ENCODE results near the gene PAFAH2. TPM values are rescaled to one million over a fixed set of nuclear protein-coding genes. Genes with fewer than 3 reads are reported as not detected.

PAFAH2 gene
- total and polyA plus RNA-seq, 3 experiments from 2014 or later = 11.8 to 28.6 (median 12.1) TPM

DNA sequence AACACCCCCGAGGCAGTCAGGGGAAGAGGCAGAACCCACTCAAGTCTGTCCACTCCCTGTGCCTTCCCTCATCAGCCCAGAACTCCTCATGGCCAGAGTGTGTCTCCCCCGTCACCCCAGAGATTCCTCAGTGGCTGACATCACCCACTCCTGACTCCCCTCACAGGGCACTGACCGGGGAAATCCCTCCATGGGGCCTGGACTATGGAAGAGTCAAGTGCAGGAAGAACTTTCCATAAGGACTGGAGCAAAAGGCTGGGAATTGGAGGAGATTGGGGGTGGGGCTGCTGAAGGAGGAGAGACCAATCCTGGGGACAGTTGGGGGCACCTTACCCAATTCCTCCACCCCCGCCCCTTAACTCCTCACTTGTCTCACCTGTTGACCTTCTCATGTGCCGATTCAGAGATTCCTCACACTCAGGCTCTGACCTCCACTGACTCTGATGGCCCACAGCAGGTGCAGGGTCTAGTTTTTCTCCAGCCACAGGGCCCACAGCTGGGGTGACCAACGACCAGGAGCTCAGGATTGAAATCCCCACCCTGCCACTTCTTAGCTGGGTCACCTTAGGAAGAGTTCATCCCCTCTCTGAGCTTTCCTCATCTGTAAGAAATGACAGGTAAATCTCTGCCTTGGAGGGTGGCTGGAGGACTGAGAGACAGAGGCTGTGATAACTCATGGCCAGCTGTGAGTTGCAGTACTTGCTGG lies 23.2 kb upstream of the PAFAH2 start:
- POLR2A ChIA-PET = no interaction called here
- H3K27me3 Mint-ChIP-seq = peaks cover 0 to 4% of the 10 kb centered on the region in 2 donors
- no peak overlapping the region for H3K27ac ChIP-seq (ENCODE audit: low read depth, low read length)

DNA sequence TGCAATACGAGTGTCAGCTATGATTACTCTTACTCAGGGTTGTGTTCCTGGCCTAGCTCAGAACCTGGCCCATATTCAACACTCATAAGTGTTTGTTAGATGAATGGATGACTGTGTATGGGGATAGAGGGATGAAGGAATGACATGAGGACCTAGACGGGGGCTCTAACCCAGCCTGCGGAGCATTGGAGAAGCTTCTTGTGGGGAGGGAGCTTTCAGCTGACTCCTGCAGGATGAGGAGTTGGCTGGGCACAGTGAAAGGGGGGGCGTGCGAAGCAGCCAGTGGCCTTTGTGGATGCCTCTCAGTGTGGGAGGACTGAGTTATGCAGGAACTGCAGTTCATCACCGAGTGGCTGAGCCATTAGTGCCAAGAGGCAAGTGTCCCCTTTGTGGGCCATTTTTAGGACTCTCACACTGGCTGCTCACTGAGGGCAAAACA lies 22.5 kb upstream of the PAFAH2 start:
- Mint-ChIP-seq H3K36me3 (no peaks in the 10 kb centered on the region), H3K9me3 (no peaks in the 10 kb centered on the region), H3K27me3 (peaks cover 0 to 4% of the 10 kb centered on the region in 2 donors), H3K27ac (peak overlapping the region in 2 of 8 donors; percentile 48 to 73), H3K4me3 (no peak overlapping the region), H3K4me1 (peaks cover 0 to 6% (median 5%) of the 10 kb centered on the region in 3 donors)
- Histone ChIP-seq H3K4me3 (ENCODE audit: low read length) (no peak overlapping the region), H3K27ac (ENCODE audit: low read depth, low read length) (no peak overlapping the region), H3K4me1 (ENCODE audit: insufficient read depth, low read length) (no peaks in the 10 kb centered on the region), H3K36me3 (ENCODE audit: insufficient read depth, low read length) (no peaks in the 10 kb centered on the region), H3K9me3 (ENCODE audit: low read length) (no peaks in the 10 kb centered on the region), H3K27me3 (ENCODE audit: insufficient read depth, low read length, poor library complexity, severe bottlenecking) (no peaks in the 10 kb centered on the region)
- DNase-seq = no peak
- ChIA-PET POLR2A (no interaction called here), CTCF (interaction anchor here (1.1 kb wide), 1 partner anchor 16 kb away, joined by 8 read pairs; no protein-coding TSS in a partner anchor)

More for the DNA sequence above, 23.2 kb upstream of the PAFAH2 start:
- DNase-seq = no peak
- Histone ChIP-seq H3K27me3 (ENCODE audit: insufficient read depth, low read length, poor library complexity, severe bottlenecking) (no peaks in the 10 kb centered on the region), H3K36me3 (ENCODE audit: insufficient read depth, low read length) (no peaks in the 10 kb centered on the region), H3K9me3 (ENCODE audit: low read length) (no peaks in the 10 kb centered on the region), H3K4me3 (ENCODE audit: low read length) (no peak overlapping the region), H3K4me1 (ENCODE audit: insufficient read depth, low read length) (no peaks in the 10 kb centered on the region)
- CTCF ChIA-PET = interaction anchor here (2.1 kb wide), 1 partner anchor 23 kb away, joined by 6 read pairs; the partner anchor contains the start of gene PAFAH2
- Mint-ChIP-seq H3K36me3 (no peaks in the 10 kb centered on the region), H3K27ac (no peak overlapping the region), H3K4me1 (peaks cover 0 to 6% (median 5%) of the 10 kb centered on the region in 3 donors), H3K9me3 (no peaks in the 10 kb centered on the region), H3K4me3 (no peak overlapping the region)

DNA sequence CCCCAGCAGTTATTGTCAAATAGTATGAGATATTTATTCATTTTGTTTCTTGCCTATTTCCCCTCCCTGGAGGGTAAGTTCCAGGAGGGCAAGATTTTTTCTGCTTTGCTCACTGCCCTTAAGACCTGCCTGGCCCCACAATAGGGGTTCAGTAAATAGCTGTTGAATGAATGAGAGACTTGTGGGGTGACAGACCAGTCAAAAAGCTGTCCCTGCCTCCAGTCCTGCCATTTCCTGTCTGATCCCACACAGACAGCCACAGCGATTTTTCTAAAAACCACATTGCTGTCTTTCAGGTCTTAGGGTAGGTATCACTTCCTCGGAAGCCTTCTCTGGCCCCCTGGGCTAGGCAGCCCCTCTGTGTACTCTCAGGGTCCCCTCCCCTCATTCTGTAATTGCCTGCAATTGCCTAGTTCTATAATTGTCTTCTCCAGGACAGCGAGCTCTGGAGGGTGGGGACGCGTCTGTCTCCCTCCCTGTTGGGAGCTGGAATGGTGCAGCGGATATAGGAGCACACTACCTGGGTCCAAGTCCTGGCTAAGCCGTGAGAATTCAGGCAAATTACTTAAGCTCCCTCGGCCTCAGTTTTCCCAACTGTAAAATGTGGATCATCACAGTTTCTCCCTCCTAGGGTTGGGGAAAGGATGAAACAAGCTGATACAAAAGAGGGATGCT lies 21.9 kb upstream of the PAFAH2 start:
- ChIA-PET CTCF (interaction anchor here (1.1 kb wide), 1 partner anchor 17 kb away, joined by 8 read pairs; no protein-coding TSS in a partner anchor), POLR2A (no interaction called here)
- Mint-ChIP-seq H3K4me1 (peaks cover 0 to 6% (median 5%) of the 10 kb centered on the region in 3 donors), H3K27me3 (peaks cover 0 to 4% of the 10 kb centered on the region in 2 donors), H3K36me3 (no peaks in the 10 kb centered on the region), H3K27ac (peak overlapping the region in 1 of 8 donors; percentile 69), H3K9me3 (no peaks in the 10 kb centered on the region), H3K4me3 (no peak overlapping the region)
- Histone ChIP-seq H3K27me3 (ENCODE audit: insufficient read depth, low read length, poor library complexity, severe bottlenecking) (no peaks in the 10 kb centered on the region), H3K4me1 (ENCODE audit: insufficient read depth, low read length) (no peaks in the 10 kb centered on the region), H3K27ac (ENCODE audit: low read depth, low read length) (no peak overlapping the region), H3K4me3 (ENCODE audit: low read length) (no peak overlapping the region), H3K36me3 (ENCODE audit: insufficient read depth, low read length) (no peaks in the 10 kb centered on the region), H3K9me3 (ENCODE audit: low read length) (no peaks in the 10 kb centered on the region)
- no peak for DNase-seq

DNA sequence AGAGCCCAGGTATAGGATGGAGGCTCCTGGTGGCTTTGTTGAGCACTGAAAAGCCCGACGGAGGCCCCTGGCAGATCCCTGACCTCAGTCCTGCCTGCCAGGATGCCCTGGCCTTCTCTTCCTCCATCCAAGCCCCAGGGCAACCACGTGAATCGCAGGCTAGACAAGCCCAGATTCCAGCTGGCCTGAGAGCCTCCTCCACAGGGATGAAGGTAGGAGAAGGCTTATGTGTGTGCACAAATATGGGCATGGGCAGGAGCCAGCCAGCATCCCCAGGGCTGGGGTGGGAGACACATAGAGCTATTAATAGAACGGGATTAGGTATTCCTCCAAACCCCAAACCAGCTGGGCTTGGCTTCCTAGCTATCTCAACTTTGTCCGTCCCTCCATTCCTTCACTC lies 19.7 kb upstream of the PAFAH2 start:
- Histone ChIP-seq H3K27me3 (ENCODE audit: insufficient read depth, low read length, poor library complexity, severe bottlenecking) (no peaks in the 10 kb centered on the region), H3K9me3 (ENCODE audit: low read length) (no peaks in the 10 kb centered on the region), H3K36me3 (ENCODE audit: insufficient read depth, low read length) (no peaks in the 10 kb centered on the region), H3K4me3 (ENCODE audit: low read length) (no peak overlapping the region), H3K4me1 (ENCODE audit: insufficient read depth, low read length) (no peaks in the 10 kb centered on the region), H3K27ac (ENCODE audit: low read depth, low read length) (no peak overlapping the region)
- H3K36me3 Mint-ChIP-seq = no peaks in the 10 kb centered on the region
- H3K9me3 Mint-ChIP-seq = no peaks in the 10 kb centered on the region
- DNase-seq = no peak
- peaks cover 0 to 4% of the 10 kb centered on the region in 2 donors for H3K27me3 Mint-ChIP-seq
- no peak overlapping the region for H3K4me3 Mint-ChIP-seq
- peaks cover 0 to 6% (median 5%) of the 10 kb centered on the region in 3 donors for H3K4me1 Mint-ChIP-seq
- ChIA-PET CTCF (interaction anchor here (1.1 kb wide), 1 partner anchor 19 kb away, joined by 3 read pairs; no protein-coding TSS in a partner anchor), POLR2A (no interaction called here)
- peak overlapping the region in 1 of 8 donors; percentile 2 for H3K27ac Mint-ChIP-seq

DNA sequence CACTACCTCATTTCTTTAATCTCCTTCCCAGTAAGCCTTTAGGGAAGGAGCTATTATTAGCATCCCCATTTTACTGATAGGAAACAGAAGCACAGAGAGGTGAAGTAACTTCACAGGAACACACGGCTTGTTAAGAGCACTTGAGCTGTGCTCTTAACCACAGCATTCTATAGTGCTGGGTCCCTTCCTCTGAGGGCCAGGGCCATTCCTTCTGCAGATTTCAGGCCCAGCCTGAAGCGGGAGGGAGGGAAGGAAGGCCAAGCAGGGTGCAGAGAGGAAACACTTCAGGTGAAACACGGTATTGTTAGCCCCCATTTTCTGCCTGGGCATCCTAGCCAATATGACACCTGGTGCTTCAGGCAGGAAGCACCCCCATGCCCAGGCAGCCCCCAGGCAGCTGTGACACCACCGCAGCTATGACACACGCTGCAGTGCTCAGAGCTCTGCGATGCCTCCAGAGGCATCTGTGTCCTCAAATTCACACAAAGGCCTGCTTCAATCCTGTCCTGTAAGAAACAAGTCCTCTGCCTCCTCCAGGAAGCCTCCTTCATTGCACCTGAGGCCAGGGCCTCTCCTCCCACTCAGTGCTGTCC lies 19.2 kb upstream of the PAFAH2 start:
- DNase-seq = peak in 1 of 5 donors; percentile 46
- Mint-ChIP-seq H3K4me1 (peaks cover 0 to 6% (median 5%) of the 10 kb centered on the region in 3 donors), H3K27ac (peak overlapping the region in 1 of 8 donors; percentile 2), H3K9me3 (no peaks in the 10 kb centered on the region), H3K27me3 (peaks cover 0 to 4% of the 10 kb centered on the region in 2 donors), H3K36me3 (no peaks in the 10 kb centered on the region), H3K4me3 (no peak overlapping the region)
- Histone ChIP-seq H3K27me3 (ENCODE audit: insufficient read depth, low read length, poor library complexity, severe bottlenecking) (no peaks in the 10 kb centered on the region), H3K36me3 (ENCODE audit: insufficient read depth, low read length) (no peaks in the 10 kb centered on the region), H3K27ac (ENCODE audit: low read depth, low read length) (no peak overlapping the region), H3K4me1 (ENCODE audit: insufficient read depth, low read length) (no peaks in the 10 kb centered on the region), H3K9me3 (ENCODE audit: low read length) (no peaks in the 10 kb centered on the region), H3K4me3 (ENCODE audit: low read length) (no peak overlapping the region)
- ChIA-PET POLR2A (no interaction called here), CTCF (interaction anchor here (0.9 to 1.1 kb wide), 2 partner anchors 19 to 122 kb away, joined by 3 read pairs; no protein-coding TSS in a partner anchor)

DNA sequence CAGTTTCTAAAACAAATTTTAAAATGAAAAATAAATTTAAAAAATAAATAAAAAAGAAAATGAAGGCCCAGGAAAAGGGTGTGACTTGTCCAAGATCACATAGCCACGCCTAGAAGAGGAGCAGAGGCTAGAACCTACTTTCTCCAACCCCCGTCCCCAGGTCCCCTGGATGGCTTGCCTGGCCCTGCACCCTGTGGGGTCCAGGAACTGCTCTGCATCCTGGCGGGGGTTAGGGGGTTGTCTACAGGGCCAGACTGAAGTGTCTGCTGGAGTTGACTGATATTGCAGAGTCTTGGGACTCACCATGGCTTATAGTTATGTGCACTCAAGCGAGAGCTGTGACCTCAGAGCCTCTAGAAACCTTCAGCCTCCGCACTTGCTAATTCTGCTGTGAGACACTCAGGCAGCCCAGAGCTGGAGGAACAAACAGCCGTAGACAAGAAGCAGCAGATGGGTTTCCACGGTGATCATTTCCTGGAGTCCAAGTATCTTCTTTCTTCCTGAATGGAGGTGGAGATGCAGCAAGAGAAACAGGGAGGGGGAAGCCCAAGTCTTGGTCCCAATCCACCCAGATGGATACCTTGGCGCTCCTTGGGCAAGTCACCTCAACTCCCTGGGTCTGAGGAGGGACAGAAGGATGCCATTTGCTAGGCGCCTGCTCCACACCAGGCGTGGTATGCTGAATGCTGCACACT lies 18.5 kb upstream of the PAFAH2 start:
- no peaks in the 10 kb centered on the region for H3K27me3 ChIP-seq (ENCODE audit: insufficient read depth, low read length, poor library complexity, severe bottlenecking)
- no peak overlapping the region for H3K4me3 ChIP-seq (ENCODE audit: low read length)
- CTCF ChIA-PET = interaction anchor here (0.9 kb wide), 1 partner anchor 121 kb away, joined by 3 read pairs; no protein-coding TSS in a partner anchor
- H3K4me1 ChIP-seq (ENCODE audit: insufficient read depth, low read length) = no peaks in the 10 kb centered on the region
- POLR2A ChIA-PET = no interaction called here
- no peaks in the 10 kb centered on the region for H3K9me3 ChIP-seq (ENCODE audit: low read length)
- Mint-ChIP-seq H3K27ac (peak overlapping the region in 1 of 8 donors; percentile 92), H3K4me1 (peaks cover 0 to 6% (median 5%) of the 10 kb centered on the region in 3 donors), H3K36me3 (no peaks in the 10 kb centered on the region), H3K27me3 (peaks cover 0 to 4% of the 10 kb centered on the region in 2 donors), H3K9me3 (no peaks in the 10 kb centered on the region), H3K4me3 (no peak overlapping the region)
- no peak overlapping the region for H3K27ac ChIP-seq (ENCODE audit: low read depth, low read length)
- no peaks in the 10 kb centered on the region for H3K36me3 ChIP-seq (ENCODE audit: insufficient read depth, low read length)
- DNase-seq = peak in 1 of 5 donors; percentile 25

DNA sequence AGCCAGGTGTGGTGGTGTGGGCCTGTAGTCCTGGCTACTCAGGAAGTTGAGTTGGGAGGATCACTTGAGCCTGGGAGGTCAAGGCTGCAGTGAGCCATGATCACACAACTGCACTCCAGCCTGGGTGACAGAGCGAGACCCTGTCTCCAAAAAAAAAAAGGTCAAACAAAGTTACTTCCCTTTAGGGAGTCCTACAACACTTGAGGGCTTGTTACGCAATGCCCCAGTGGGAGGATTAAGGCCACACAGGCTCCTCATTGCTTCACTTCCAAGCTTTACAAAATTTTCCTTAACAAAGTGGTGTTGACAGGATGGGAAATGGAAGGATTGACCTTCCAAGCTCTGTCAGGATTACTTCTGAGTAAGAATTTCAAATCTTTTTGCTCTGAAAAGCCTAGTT lies 17.5 kb upstream of the PAFAH2 start:
- CTCF ChIA-PET = no interaction called here
- Mint-ChIP-seq H3K4me1 (peaks cover 0 to 6% (median 5%) of the 10 kb centered on the region in 3 donors), H3K27me3 (peaks cover 0 to 3% of the 10 kb centered on the region in 2 donors), H3K9me3 (no peaks in the 10 kb centered on the region), H3K27ac (peak overlapping the region in 2 of 8 donors; percentile 24 to 66), H3K36me3 (no peaks in the 10 kb centered on the region), H3K4me3 (no peak overlapping the region)
- no peak overlapping the region for H3K27ac ChIP-seq (ENCODE audit: low read depth, low read length)
- H3K9me3 ChIP-seq (ENCODE audit: low read length) = no peaks in the 10 kb centered on the region
- H3K4me1 ChIP-seq (ENCODE audit: insufficient read depth, low read length) = no peaks in the 10 kb centered on the region
- H3K36me3 ChIP-seq (ENCODE audit: insufficient read depth, low read length) = no peaks in the 10 kb centered on the region
- POLR2A ChIA-PET = no interaction called here
- H3K27me3 ChIP-seq (ENCODE audit: insufficient read depth, low read length, poor library complexity, severe bottlenecking) = no peaks in the 10 kb centered on the region
- no peak overlapping the region for H3K4me3 ChIP-seq (ENCODE audit: low read length)
- DNase-seq = peak in 1 of 5 donors; percentile 3
